MCF 10A (cell line): Measurements from ENCODE around the gene PEX1. TPM values are rescaled to one million over a fixed set of nuclear protein-coding genes. Genes with fewer than 3 reads are reported as not detected.
"Not testable (repeated sequence)": the region's sequence is repeated elsewhere in the genome, so short reads cannot be mapped to it uniquely, and the experiment has no call there.

Experiments used
- BruUV-seq: library from RNA; stranded (reverse); fragments of 400-500 nt; replicated peaks from 2 replicates; lab custom pipeline; 2021; lab: Mats Ljungman, UMichigan
- CTCF ChIA-PET: fragments of 300-600 bp; sonication (Branson Sonifier 250); formaldehyde crosslinking; extraction: SDS; loops from one replicate; lab custom pipeline; 2021; ENCODE audit warnings: antibody characterized with exemption, inconsistent platforms; lab: Yijun Ruan, JAX
- POLR2A ChIA-PET: fragments of 300-600, 350-650 bp; sonication (Branson Sonifier 250); formaldehyde crosslinking; extraction: SDS; loops from one replicate; lab custom pipeline; 2020; ENCODE audit warnings: antibody characterized with exemption, inconsistent platforms; lab: Yijun Ruan, JAX
- DNase-seq: peaks from one replicate; pipeline ENCODE4 v3.0.0-alpha.2; 2018; ENCODE audit not compliant: unreplicated experiment
- H3K27ac Mint-ChIP-seq: one replicate; pipeline ENCODE4 v1.8.0; 2022; ENCODE audit warnings: mild to moderate bottlenecking, low read depth, mixed read lengths; ENCODE audit not compliant: unreplicated experiment
- H3K27me3 Mint-ChIP-seq: one replicate; pipeline ENCODE4 v1.8.0; 2022; ENCODE audit warnings: mixed read lengths; ENCODE audit not compliant: insufficient read depth, unreplicated experiment
- H3K36me3 Mint-ChIP-seq: one replicate; pipeline ENCODE4 v1.8.0; 2022; ENCODE audit warnings: mild to moderate bottlenecking, moderate library complexity, mixed read lengths; ENCODE audit not compliant: insufficient read depth, unreplicated experiment
- H3K4me1 Mint-ChIP-seq: one replicate; pipeline ENCODE4 v1.8.0; 2022; ENCODE audit warnings: mixed read lengths; ENCODE audit not compliant: insufficient read depth, unreplicated experiment
- H3K4me3 Mint-ChIP-seq: one replicate; pipeline ENCODE4 v1.8.0; 2022; ENCODE audit warnings: mild to moderate bottlenecking, moderate library complexity, mixed read lengths; ENCODE audit not compliant: unreplicated experiment
- H3K9me3 Mint-ChIP-seq: one replicate; pipeline ENCODE4 v1.8.0; 2022; ENCODE audit warnings: mixed read lengths; ENCODE audit not compliant: unreplicated experiment
- CTCF ChIP-seq: fragments of 200-600 bp; IDR thresholded peaks from one replicate; pipeline ENCODE4 v1.8.0; 2022; ENCODE audit warnings: antibody characterized with exemption, mild to moderate bottlenecking; ENCODE audit not compliant: unreplicated experiment
- intact Hi-C: fragments of 100-400 bp; cut with micrococcal nuclease; formaldehyde crosslinking; loops from 2 replicates; pipeline ENCODE4 v1.14.1; 2022
- total RNA-seq: library from RNA; stranded (reverse); gene quantifications from 2 replicates; pipeline ENCODE4 v1.2.3, GENCODE V29; 2022

PEX1 gene
- total RNA-seq, 1 experiment from 2014 or later: 12.6 TPM

- no TSS peak for BruUV-seq
- POLR2A ChIA-PET: interaction anchor here (0.5 to 3.4 kb wide), 29 partner anchors 10 to 1655 kb away, joined by 3 to 84 read pairs (median 3); partner anchors contain the start of genes AKAP9, ANKIB1, CYP51A1 and KRIT1
- H3K27ac Mint-ChIP-seq: peak within 1 kb of the TSS; percentile 89
Observed at GRCh38 chr7:92447345-92448204, 80.7 kb downstream of the PEX1 start, which contains the start of gene GATAD1. Gene GATAD1, plus strand, starts transcription at chr7:92447482. Its CDS starts 248 bp downstream, at chr7:92447730.

GRCh38 chr7:92446869-92447344 lies 81.4 kb downstream of the PEX1 start:
- CTCF ChIA-PET: interaction anchor here (0.5 to 3.5 kb wide), 31 partner anchors 9 to 1364 kb away, joined by 3 to 42 read pairs (median 4); partner anchors contain the start of genes ANKIB1, CYP51A1, KRIT1 and MTERF1
- POLR2A ChIA-PET: interaction anchor here (0.7 to 3.4 kb wide), 19 partner anchors 9 to 1654 kb away, joined by 3 to 84 read pairs (median 5); partner anchors contain the start of genes AKAP9, ANKIB1, CYP51A1 and KRIT1
- Mint-ChIP-seq H3K4me1 (no peaks in the 10 kb centered on the region), H3K27me3 (no peaks in the 10 kb centered on the region), H3K36me3 (peaks cover 23% of the 10 kb centered on the region), H3K9me3 (no peaks in the 10 kb centered on the region), H3K4me3 (peak overlapping the region; percentile 85), H3K27ac (peak overlapping the region; percentile 89)
- no TSS peak for BruUV-seq
- DNase-seq: no peak
- intact Hi-C loops: loop anchor here (1.0 to 5.0 kb wide), 7 partner anchors 23 to 1365 kb away; partner anchors contain the start of genes ANKIB1, KRIT1 and MTERF1
- TF ChIP-seq CTCF: no peak

More at GRCh38 chr7:92447345-92448204, 80.7 kb downstream of the PEX1 start, which contains the start of gene GATAD1:
- intact Hi-C loops: loop anchor here (1.0 to 5.0 kb wide), 7 partner anchors 23 to 1365 kb away; partner anchors contain the start of genes ANKIB1, KRIT1 and MTERF1
- peak; percentile 88 for TF ChIP-seq CTCF
- H3K4me1 Mint-ChIP-seq: no peaks in the 10 kb centered on the region
- H3K9me3 Mint-ChIP-seq: no peaks in the 10 kb centered on the region
- peak; percentile 93 for DNase-seq
- H3K4me3 Mint-ChIP-seq: peak within 1 kb of the TSS; percentile 85
- peaks cover 23% of the 10 kb centered on the region for H3K36me3 Mint-ChIP-seq
- CTCF ChIA-PET: interaction anchor here (0.5 to 3.5 kb wide), 34 partner anchors 10 to 1434 kb away, joined by 3 to 42 read pairs (median 4); partner anchors contain the start of genes ANKIB1, CYP51A1, KRIT1 and MTERF1
- no peaks in the 10 kb centered on the region for H3K27me3 Mint-ChIP-seq

- POLR2A ChIA-PET: not testable (repeated sequence)
Observed at GRCh38 chr7:92442720-92443119, 85.6 kb downstream of the PEX1 start.

GRCh38 chr7:92437956-92438491 lies 90.3 kb downstream of the PEX1 start:
- no peak for TF ChIP-seq CTCF
- intact Hi-C loops: no loop called here
- ChIA-PET POLR2A (interaction anchor here (0.7 kb wide), 2 partner anchors 9 to 365 kb away, joined by 3 read pairs; partner anchors contain the start of gene GATAD1), CTCF (interaction anchor here (0.7 to 2.1 kb wide), 5 partner anchors 9 to 557 kb away, joined by 3 to 12 read pairs (median 5); partner anchors contain the start of gene GATAD1)
- H3K27me3 Mint-ChIP-seq: peaks cover 19% of the 10 kb centered on the region
- H3K9me3 Mint-ChIP-seq: no peaks in the 10 kb centered on the region
- H3K36me3 Mint-ChIP-seq: no peaks in the 10 kb centered on the region
- BruUV-seq: no TSS peak
- no peak for DNase-seq
- no peak overlapping the region for H3K4me3 Mint-ChIP-seq
- no peaks in the 10 kb centered on the region for H3K4me1 Mint-ChIP-seq
- no peak overlapping the region for H3K27ac Mint-ChIP-seq

More at GRCh38 chr7:92442720-92443119, 85.6 kb downstream of the PEX1 start:
- H3K27ac Mint-ChIP-seq, H3K4me3 Mint-ChIP-seq, intact Hi-C loops, H3K9me3 Mint-ChIP-seq, DNase-seq, H3K4me1 Mint-ChIP-seq, H3K36me3 Mint-ChIP-seq, BruUV-seq, CTCF ChIA-PET: not testable (repeated sequence)
- H3K27me3 Mint-ChIP-seq: peaks cover 19% of the 10 kb centered on the region

Other genes with a start within 250 kb of the PEX1 start
- 41.2 and 44.2 TPM in 2 replicates for gene GATAD1, start 81.0 kb downstream of the PEX1 start, total RNA-seq
- not detected in 2 replicates for gene ERVW-1, start 50.6 kb downstream of the PEX1 start, total RNA-seq
- 10.4 and 10.7 TPM in 2 replicates for gene RBM48, start 275 bp upstream of the PEX1 start, total RNA-seq
- gene FAM133B, start 61.9 kb upstream of the PEX1 start, total RNA-seq: 27.8 and 33.7 TPM in 2 replicates